AG10803 (cell line): ENCODE measurements around the gene CCDC33.
A peak's percentile ranks its signal among the peaks of the same experiment; 100 is the strongest.

ENCODE experiments used
- DNase-seq: peaks from one replicate; pipeline ENCODE4 v3.0.0; 2010; ENCODE audit warnings: low read depth
- H3K4me3 ChIP-seq: 2 replicates; pipeline ENCODE4 v1.5.1; 2011; ENCODE audit warnings: mild to moderate bottlenecking, low read length, control low read depth
- TF ChIP-seq, protein P1 (sequence below): conservative IDR thresholded peaks from 2 replicates; pipeline ENCODE4 v1.5.1; 2011; ENCODE audit warnings: mild to moderate bottlenecking, low read length, control low read depth, inconsistent platforms

CCDC33 gene

DNA sequence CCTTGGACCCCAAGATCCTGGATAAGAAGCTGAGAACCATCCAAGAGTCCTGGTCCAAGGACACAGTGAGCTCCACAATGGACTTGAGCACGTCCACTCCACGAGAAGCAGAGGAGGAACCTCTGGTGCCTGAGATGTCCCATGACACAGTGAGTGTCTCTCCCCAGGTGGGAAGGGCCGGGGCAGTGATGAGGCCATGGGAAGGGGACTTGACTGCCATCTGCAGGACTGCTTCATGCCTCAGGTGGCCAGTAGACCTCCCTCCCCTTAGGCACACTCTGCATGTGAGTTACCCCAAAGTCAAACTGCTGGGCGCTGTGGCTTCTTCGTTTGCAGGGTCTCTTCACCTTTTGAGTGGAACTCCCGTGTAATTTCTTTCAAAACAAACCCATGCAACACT lies 59.7 kb downstream of the CCDC33 start:
- DNase-seq = no peak
- H3K4me3 ChIP-seq = no peak overlapping the region
- TF ChIP-seq, protein P1, sequence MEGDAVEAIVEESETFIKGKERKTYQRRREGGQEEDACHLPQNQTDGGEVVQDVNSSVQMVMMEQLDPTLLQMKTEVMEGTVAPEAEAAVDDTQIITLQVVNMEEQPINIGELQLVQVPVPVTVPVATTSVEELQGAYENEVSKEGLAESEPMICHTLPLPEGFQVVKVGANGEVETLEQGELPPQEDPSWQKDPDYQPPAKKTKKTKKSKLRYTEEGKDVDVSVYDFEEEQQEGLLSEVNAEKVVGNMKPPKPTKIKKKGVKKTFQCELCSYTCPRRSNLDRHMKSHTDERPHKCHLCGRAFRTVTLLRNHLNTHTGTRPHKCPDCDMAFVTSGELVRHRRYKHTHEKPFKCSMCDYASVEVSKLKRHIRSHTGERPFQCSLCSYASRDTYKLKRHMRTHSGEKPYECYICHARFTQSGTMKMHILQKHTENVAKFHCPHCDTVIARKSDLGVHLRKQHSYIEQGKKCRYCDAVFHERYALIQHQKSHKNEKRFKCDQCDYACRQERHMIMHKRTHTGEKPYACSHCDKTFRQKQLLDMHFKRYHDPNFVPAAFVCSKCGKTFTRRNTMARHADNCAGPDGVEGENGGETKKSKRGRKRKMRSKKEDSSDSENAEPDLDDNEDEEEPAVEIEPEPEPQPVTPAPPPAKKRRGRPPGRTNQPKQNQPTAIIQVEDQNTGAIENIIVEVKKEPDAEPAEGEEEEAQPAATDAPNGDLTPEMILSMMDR = no peak

DNA sequence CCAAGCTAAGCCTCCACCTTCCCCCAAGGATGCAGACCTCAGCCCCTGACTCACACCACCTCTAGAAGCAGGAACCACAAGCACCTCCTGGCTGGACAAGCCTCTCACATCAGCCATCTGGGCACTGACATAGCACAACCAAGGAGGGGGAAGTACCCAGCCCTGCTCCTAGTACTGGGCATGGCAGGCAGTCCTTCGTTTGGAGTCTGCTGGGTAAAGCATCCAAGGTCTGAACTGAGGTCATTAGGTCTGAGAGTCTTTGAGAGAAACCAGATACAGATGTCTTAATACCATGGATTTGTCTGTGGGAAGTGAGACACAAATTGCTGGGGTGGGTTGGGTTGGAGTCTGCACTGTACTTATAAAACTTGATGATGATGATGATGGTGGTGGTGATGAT lies 61.8 kb downstream of the CCDC33 start:
- no peak for DNase-seq
- no peak overlapping the region for H3K4me3 ChIP-seq
- TF ChIP-seq, protein P1 = no peak

DNA sequence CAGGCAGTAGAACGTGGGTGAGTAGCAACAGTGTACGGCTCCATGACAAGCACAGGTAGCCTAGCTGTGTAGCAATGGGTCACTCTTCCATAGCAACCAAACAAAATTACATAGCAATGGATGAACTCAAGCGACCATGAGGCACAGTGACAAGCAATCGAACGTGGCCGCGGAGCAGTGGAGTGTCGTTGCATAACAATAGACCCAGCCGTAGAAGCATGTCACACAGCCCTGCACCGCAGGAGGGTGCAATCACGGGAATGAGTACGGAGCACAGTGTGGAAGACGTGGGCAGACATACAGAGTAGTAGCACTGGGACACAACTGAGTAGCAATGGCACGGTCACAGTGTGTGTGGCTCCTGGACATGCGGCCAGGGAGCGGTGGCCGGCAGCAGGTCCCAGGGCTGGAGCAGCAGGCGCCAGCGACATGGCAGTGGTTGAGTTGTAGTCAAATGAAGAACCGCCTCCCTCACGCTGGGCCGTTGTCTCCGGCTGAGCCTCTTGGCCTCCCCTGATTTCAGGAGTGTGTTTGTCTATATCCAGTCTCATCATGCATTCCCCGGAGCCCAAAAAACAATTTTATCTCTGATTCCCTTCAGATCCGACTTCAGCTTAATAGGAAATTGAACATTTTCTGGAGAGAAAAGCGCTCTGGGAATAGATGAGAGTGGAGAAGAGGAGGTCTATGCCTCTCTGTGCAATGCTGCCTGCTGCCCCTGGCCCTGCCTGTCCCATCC lies 64.1 kb downstream of the CCDC33 start:
- no peak overlapping the region for H3K4me3 ChIP-seq
- TF ChIP-seq, protein P1 = no peak
- no peak for DNase-seq

DNA sequence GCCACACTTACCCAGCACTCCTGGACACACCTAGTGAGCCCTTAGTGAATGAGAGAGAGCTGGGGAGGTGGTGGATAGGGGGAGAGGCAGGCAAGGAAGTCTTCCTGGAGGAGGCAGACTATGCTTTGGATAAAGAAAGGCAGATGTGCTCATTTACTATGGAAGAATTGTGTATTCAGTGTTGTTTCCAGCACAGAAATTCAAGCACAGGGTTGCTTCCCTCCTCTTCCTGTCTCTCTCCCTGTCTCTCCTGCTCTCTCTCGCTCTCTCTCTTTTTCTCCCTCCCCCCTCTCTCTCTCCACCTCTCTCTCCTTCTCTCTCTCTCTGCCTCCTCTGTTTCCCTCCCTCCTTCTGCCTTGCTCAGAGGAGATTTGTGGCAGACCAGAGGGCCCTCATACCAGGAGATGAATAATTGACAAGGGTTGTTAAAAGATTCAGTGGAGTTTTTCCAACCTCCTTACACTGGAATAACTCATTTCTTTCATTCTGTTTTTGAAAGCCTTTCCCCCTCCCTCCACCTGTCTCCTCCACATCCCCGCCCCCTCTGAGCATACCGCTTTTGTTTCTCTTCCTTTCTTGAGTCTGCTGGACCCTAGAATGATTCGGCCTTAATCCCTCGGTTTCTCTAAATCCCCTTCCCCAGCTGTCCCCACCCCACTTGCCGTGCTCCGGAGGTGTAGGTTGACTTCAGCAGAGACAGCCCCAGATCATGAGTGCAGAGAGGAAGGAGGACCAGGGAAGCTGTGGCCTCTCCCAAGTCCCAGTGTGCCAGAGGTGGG lies 65.6 kb downstream of the CCDC33 start:
- no peak overlapping the region for H3K4me3 ChIP-seq
- TF ChIP-seq, protein P1 = no peak
- DNase-seq = no peak

DNA sequence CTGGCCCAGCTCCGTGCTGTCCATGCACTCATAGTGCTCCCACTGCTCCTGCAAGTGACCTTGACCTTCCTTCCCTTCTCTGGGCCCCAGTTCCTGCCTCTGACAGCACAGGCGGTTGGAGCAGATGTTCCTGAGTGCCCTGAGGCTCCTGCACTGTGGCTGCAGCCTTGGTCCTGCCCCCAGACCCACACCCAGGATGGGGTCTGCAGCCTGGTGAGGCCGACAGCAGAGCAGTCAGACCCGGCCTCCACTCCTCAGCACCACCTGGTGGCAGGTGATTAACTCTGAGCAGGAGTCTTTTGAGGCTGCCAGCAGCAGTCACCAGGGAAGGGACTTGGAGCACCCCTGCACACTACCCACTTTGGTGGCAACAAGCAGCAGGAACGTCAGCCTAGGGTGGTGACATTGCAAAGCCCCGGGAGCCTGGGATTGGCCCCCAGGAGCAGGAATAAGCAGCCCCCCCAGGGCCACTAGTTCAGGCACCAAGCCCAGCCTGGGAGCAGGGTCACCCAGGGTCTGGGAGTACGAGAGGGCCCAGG lies 66.8 kb downstream of the CCDC33 start:
- DNase-seq = no peak
- TF ChIP-seq, protein P1 = peak; percentile 70
- no peak overlapping the region for H3K4me3 ChIP-seq

DNA sequence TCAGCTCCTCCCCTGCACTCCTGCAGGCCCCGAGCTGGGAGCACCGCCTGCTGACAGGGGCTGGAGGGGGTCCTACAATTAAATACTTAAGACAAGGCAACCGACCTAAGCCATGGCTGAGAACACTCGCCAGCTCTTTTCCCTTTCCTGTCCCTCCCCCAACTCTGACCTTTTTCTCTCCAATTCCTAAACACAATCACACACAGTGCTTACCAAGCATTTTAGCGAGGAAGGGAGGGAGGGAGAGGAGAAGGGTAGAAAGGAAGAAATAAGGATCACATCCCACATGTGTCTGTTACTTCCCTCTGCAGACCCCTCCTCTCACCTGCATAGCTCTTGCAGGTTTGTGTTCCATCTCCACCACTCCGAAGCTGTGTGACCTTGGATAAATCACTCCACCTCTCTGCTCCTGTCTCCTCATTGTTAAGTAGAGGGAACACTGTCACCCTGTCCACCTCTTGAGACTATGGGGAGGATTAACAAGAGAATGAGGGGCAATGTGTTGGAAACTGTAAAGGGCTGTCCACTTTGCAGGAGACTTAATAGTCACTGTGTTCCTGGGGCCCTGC lies 67.7 kb downstream of the CCDC33 start:
- TF ChIP-seq, protein P1 = no peak
- H3K4me3 ChIP-seq = no peak overlapping the region
- no peak for DNase-seq

DNA sequence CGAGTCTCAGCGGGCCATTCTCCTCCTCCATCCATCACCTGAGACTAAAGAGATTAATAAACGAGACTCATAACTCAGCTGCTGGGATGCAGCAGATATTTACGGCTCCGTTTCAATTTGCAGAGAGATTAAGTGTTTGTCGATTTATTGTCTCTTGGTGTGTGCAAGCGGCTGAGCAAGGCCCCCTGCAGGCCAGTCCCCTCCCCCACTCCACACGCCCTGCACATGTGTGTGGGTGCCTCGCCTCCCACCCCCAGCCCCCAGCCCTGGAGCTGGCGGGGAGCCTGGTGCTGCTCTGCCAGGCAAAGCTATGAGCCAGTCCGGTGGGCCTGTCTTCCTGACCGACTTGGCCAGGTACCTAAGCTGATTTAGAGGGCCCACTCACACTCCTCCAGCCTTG lies 68.3 kb downstream of the CCDC33 start:
- TF ChIP-seq, protein P1 = no peak
- no peak for DNase-seq
- H3K4me3 ChIP-seq = no peak overlapping the region
